GM13977 (cell line): ENCODE measurements around the gene TMPRSS6.

Experiments
- DNase-seq: peaks from one replicate; pipeline ENCODE4 v3.0.0; 2012; ENCODE audit warnings: low spot score
- in situ Hi-C: fragments of 300-500 bp; cut with MboI; formaldehyde crosslinking; loops from one replicate; pipeline ENCODE4 v1.12.0; 2022; ENCODE audit warnings: low sequenced_read_pairs, low pct_unique_long_range_greater_than_20kb, mixed read lengths, inconsistent platforms; ENCODE audit not compliant: unreplicated experiment
- TF ChIP-seq, protein P1 (sequence below): IDR thresholded peaks from 2 replicates; pipeline ENCODE4 v1.5.1; 2012; ENCODE audit warnings: mild to moderate bottlenecking, control low read depth; ENCODE audit not compliant: insufficient read depth; ENCODE audit errors: extremely low read depth, missing control alignments

TMPRSS6 gene

DNA sequence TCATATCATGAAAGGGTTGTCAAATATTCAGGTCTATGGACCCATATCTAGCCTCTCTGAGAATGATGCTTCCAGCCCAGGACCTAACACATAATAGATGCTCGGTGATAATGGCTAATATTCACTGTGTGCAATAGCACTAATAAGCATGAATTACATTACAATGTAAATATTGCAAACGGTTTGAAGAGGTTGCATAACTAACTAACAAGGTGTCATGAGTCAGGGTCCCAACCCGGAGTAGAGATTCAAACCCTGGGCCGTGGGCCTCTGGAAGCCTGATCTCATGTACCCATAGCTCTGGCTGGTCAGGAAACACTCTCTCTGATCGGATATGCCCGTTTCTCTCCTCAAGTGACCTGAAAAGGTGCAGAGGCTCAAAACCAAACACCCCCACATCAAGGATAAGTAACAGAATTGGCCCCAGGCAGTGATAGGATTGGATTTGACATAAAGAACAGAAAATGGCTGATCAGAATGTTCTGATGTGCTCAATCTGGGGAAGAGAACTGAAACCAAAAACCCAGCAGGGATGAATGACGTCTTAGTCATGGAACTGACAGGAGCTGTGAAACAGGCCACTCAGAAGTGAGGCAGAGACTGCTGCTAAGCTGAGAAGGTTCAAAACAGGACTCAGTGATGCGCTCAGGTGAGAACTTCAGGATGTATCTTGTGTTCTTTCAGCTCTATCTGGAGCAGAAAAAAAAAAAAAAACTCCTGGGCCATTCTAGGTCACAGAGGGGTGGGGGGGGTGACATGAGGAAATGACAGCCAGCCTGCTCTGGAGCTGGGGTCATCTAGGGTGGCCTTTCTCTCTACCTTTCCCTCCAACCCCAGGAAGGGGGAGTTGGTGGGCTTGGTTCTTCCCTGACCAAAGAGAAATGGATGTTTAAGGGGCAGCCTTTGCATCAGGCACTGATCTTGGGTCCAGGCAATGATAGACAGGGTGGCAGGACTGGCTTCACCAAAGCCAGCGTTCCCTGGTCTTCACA is 64.6 kb downstream of the TMPRSS6 start:
- no peak for DNase-seq
- TF ChIP-seq, protein P1, sequence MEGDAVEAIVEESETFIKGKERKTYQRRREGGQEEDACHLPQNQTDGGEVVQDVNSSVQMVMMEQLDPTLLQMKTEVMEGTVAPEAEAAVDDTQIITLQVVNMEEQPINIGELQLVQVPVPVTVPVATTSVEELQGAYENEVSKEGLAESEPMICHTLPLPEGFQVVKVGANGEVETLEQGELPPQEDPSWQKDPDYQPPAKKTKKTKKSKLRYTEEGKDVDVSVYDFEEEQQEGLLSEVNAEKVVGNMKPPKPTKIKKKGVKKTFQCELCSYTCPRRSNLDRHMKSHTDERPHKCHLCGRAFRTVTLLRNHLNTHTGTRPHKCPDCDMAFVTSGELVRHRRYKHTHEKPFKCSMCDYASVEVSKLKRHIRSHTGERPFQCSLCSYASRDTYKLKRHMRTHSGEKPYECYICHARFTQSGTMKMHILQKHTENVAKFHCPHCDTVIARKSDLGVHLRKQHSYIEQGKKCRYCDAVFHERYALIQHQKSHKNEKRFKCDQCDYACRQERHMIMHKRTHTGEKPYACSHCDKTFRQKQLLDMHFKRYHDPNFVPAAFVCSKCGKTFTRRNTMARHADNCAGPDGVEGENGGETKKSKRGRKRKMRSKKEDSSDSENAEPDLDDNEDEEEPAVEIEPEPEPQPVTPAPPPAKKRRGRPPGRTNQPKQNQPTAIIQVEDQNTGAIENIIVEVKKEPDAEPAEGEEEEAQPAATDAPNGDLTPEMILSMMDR = no peak
- in situ Hi-C loops = no loop called here

DNA sequence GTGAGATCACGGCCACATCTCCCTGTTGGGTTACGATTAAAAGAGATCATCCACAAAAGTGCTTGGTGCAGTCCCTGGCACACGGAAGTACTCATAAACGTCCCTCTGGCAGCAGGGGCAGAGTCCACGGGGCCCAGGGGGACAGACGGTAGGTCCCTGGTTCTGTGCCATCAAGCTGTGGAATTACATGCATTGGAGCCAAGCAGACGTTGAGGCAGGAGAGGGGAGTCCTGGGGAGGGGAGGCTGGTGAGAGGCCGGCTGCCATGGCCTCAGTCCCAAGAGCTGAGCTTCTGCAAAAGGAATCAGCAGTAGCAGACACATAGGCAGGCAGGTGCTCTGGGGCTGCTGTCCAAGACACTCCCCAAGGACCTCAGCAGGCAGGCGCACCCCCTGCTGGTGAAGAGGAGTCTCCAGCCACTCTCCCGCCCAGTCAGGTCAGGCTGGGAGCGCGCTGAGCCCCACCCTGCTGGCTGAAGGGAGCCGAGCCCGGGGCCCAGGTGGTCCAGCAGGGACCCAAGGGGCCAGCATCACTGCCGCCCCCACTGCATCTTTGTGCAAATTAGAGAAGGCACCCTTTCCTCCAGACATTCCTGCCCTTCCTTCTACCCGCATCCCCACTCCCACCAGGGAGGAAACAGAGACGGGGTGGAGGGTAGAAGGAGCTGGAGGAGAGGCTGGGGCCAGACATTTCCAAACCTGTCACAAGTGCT is 65.5 kb downstream of the TMPRSS6 start:
- in situ Hi-C loops = no loop called here
- TF ChIP-seq, protein P1 = peak; percentile 85
- DNase-seq = peak; percentile 90

- in situ Hi-C loops = no loop called here
- TF ChIP-seq, protein P1 = no peak
- DNase-seq = no peak
Measured at GRCh38 chr22:37043209-37043827, 66.2 kb downstream of the TMPRSS6 start.

GRCh38 chr22:37039466-37039865 is 70.0 kb downstream of the TMPRSS6 start:
- in situ Hi-C loops = no loop called here
- TF ChIP-seq, protein P1 = no peak
- no peak for DNase-seq

- in situ Hi-C loops = no loop called here
- TF ChIP-seq, protein P1 = no peak
- no peak for DNase-seq
Measured at GRCh38 chr22:37037669-37038068, 71.8 kb downstream of the TMPRSS6 start.

DNA sequence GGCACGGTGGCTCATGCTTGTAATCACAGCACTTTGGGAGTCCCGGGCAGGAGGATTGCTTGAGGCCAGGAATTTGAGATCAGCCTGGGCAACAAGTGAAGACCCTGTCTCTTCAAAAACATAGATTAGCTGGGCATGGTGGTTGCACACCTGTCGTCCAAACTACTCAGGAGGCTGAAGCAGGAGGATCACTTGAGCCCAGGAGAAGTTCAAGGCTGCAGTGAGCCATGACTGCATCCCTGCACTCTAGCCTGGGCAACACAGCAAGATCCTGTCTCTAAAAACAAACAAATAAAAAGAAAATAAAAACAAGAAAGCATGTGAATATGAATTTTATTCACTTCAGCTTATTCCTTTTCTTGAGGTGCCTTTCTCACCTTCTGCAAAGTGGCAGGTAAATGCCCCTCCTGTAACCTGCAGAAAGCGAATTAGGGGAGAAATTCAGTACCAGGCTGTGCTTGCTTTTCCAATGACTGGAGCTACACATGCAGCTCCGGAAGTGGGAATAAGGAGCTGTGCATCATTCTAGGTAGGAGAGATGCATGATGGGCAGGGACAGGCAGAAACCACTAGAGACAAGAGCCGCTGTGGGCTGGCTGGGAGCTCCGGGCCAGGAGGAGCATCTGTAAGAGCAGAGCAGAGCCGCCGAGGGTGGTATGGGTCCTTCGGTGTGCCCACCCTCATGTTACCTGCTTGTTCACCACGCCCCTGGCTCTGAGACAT is 72.7 kb downstream of the TMPRSS6 start:
- DNase-seq = no peak
- TF ChIP-seq, protein P1 = no peak
- in situ Hi-C loops = no loop called here
